Endometrial microvascular endothelial cells (primary cell): ENCODE measurements around the gene ATP11A. TPM values are rescaled to one million over a fixed set of nuclear protein-coding genes. Genes with fewer than 3 reads are reported as not detected.
"Not testable (repeated sequence)": the region's sequence is repeated elsewhere in the genome, so short reads cannot be mapped to it uniquely, and the experiment has no call there.

Source experiments
- in situ Hi-C: cut with HindIII; loops from 2 replicates; pipeline ENCODE4 v1.10.0; 2017; ENCODE audit warnings: low sequenced_read_pairs, low pct_unique_long_range_greater_than_20kb; ENCODE audit errors: inconsistent ontology term
- total RNA-seq: library from RNA; depleted of rRNA; stranded (reverse); fragments of >200 nt; gene quantifications from one replicate; pipeline ENCODE4 v1.2.3, GENCODE V29; 2015; ENCODE audit errors: inconsistent ontology term

Gene ATP11A
- total RNA-seq, 1 donor from 2014 or later, result 45.8 TPM

GRCh38 chr13:112779856-112780604 lies 90.2 kb downstream of the ATP11A start:
- in situ Hi-C loops, result no loop called here

GRCh38 chr13:112781287-112781686 lies 91.4 kb downstream of the ATP11A start:
- in situ Hi-C loops, result no loop called here

DNA sequence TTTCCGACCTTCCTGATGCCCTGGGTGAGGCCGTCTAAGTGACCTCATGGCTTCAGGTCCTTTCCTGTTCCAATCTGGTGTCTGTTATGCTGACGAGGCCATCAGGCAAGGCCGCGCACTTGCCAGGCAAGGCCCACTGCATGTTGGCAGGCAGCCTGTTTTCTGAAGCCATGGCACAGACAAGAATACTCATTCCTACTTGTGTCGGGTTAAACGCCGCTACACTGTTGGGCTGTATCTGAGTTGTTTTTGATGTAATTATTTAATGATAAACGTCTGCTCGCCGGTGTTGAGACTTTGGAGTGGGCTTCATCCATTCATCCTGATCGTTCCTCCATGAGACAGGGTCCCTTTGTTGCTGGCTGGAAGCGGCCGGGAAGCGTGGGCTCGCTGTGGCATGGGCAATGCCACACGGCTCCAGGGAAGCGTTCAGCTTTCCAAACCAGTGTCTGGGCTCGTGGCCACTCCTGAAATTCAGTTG lies 92.1 kb downstream of the ATP11A start:
- in situ Hi-C loops, result no loop called here

- in situ Hi-C loops, result no loop called here
These were observed 92.7 kb downstream of the ATP11A start for GRCh38 chr13:112782429-112783010.

- in situ Hi-C loops, result no loop called here
These were observed 93.5 kb downstream of the ATP11A start for GRCh38 chr13:112783135-112783977.

GRCh38 chr13:112783978-112784371 lies 94.1 kb downstream of the ATP11A start:
- in situ Hi-C loops, result no loop called here

DNA sequence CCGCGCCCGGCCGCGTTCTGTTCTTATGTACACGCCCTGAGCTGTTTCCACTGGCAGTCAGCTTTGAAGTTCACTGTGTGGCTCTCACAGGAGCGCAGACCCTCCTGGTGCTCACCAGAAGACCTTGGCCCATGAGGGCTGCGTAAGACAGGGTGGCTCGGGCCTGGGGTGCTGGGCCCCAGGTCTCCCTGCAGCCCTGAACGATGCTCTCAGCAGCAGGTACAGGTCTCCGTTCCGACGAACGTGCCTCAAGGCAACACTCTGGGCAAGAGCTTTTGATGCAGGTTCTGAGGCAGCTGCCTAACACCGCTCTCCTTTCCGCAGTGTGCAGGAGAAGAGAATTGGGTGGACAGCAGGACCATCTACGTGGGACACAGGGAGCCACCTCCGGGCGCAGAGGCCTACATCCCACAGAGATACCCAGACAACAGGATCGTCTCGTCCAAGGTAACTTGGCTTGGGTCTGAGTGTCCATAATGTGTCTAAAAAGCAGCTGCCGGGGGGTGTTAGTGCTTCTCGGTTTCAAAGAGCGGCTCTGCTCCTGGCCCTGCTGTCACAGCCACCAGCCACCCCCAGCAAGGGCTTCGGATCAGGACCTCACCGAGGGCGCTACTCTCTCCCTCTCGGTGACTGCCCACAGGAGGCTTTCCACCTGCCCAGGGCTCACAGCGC lies 95.1 kb downstream of the ATP11A start:
- in situ Hi-C loops, result no loop called here

DNA sequence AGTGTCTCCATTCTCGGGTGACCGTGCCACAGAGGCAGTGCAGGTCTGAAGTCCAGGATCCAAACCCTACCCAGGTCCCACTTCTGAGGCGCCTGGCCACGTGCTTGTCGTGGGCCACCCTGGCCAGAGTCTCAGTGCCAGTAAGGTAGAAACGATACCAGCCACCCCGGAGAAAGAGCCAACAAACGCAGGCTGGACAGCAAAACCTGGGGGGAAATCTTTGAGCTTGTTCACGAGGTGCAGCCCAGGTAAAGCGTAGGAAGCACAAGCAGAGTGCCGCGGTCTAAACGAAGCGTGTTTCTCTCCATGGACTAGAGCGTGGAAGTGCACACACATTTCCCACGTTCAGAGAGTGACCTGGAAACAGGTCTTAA lies 95.6 kb downstream of the ATP11A start:
- in situ Hi-C loops, result no loop called here

DNA sequence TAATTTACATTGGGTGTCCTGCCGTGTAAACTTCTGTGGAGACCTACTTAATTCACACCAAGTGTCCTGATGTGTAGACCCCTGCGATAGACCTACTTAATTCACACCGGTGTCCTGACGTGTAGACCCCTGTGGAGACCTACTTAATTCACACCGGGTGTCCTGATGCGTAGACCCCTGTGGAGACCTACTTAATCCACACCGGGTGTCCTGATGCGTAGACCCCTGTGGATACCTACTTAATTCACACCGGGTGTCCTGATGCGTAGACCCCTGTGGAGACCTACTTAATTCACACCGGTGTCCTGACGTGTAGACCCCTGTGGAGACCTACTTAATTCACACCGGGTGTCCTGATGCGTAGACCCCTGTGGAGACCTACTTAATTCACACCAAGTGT lies 97.0 kb downstream of the ATP11A start:
- in situ Hi-C loops, result not testable (repeated sequence)

DNA sequence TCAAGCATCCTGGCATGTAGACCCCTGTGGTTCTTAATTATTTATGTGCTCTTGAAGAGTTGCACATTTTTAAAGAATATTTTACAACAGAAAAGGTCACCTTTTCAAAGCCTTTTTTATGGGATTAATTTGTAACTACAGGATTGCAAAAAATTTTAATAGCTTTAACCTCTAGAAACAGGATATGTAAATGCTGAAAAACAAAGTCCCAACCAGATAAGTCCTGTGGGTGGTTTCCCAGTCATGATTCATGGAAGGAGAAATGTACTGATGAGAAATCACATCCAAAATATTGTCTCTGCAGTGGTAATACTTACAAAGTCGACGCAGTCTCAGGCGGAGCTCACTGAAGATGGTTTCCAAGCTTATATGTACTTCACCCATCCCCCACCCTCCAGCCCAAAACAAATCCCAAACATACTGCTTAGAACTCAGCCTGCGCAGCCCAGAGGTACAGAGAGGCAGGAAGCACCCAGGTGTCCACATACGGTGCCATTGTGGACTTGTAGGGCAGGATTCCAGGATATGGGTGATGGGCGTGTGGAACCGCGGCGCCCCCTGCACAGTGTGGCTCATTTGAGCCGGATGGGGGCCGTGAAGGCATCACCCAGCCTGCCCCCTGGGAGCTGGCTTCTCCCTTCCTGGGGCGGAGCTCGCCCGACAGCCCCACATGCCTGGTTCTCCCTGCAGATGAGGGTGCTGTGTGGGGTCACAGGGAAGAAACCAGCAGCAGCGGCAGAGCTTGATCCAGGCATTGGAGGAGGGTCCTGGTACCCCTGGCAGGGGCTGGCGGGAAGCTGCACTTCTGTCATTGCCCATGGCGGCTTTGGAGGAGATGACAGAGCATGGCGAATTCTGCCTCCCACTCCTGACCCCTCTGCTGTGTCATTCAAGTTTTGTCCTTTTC lies 101.2 kb downstream of the ATP11A start:
- in situ Hi-C loops, result no loop called here

DNA sequence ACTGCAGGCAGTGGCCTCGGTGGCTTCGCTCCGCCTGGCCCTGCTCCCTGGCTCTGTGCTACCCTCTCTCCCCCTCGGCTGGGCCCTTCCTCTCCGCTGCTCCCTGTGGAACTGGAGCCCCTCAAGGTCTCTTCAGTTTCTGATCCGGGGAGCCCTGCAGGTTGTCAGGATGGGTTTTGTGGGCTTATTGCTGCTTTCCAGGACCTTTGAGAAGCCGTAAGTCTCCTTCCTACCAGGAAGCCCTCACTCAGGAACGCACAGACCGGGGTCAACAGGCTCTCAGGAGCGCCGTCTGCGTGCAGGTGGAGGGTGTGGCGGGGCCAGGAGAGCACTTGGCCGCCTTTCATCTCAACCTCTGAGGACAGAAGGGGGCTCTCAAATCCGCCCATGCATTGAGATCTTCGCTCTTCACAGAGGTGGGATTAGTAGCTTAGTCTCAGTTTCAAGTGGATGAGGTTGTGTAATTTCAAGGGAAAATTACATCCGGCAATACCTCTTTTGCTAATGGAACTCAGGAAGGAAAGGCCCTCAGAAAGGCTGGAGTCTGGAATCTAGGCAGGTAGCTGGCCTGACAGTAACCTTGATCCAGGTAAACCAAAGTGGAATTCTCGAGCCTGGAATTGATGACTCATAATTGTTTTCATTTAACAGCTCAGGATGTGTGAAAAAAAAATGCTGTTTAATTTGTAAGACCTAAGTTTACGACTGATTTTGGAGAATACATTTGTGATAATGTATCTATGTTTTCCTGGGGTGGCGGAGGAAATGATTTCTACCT lies 102.0 kb downstream of the ATP11A start:
- in situ Hi-C loops, result no loop called here

DNA sequence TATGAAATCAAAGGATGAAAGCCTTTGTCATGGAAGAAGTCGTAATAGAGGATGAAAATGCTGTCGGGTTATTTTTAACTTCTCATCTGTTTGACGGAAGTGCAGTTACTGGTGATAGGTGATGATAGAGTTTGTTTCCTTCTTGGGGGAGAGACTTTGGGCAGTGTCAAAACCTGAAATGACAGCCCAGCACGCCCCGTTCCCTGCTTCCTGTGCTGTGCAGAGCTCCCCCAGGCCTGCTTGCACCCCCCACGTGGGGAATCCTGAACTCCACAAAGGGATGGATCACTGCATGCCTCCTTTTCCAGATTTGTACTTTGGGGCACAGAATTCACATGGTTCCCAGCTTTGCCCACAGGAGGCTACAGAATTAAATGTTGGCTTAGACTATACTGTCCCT lies 102.7 kb downstream of the ATP11A start:
- in situ Hi-C loops, result no loop called here

DNA sequence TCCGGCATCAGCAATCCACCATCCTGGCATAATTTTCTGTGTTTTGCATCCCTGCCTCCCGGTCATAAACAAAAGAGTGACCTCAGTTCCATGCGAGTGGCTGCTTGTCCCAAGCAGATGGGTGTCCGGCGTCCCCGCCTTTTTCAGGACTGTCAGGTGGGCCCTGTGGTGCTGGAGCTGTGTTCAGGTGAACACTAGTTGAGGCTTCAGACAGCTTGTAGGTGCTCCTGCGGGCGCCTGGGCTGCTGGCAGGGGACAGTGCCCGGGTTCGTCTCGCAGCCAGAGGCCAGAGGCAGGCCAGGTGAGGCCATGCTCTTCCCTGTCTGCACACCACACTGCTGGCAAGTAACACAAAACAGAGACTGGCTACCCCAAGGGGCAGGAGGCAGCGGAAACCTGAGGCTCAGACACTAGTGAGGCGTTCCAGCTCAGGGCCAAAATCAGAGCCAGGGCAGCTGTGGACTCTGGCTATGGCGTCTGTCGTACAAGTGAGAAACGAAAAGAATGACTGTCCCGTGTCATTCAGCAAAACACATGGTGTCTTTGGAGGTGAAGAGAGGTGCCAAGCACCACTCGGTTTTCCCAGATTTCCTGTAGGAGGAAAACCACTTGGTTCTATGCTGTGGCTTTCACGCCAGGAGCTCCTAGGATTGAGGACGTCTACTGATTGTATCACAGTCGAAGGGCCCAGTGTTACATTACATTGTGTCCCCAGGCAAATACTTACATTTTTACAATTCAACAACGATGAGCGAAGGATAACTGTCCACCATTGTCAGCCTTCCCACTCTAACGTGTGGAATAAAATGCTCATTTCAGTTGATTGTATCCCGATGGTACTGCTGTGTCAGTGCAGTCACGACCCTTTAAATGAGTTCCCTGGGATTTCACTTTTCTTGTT lies 104.0 kb downstream of the ATP11A start:
- in situ Hi-C loops, result no loop called here

DNA sequence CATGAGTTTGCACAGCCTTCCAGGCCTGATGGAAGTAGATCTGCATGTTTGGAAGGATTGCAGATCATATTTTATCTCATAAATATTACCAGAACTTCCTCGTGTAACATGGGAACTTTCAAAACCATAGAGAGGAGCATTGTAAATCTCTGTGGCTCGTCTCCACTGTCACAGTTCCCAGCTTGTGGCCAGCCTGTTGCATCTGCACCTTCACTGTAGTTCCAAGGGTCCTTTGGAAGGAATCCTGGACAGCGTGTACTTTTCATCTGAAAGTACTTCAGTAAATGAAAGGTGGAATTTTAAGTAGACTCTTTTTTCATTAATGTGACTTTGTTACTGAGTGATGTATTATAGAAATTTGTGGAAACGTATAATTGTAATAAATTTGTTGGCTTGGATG lies 105.4 kb downstream of the ATP11A start:
- in situ Hi-C loops, result no loop called here

- in situ Hi-C loops, result no loop called here
These were observed 106.5 kb downstream of the ATP11A start for GRCh38 chr13:112796190-112796915.

GRCh38 chr13:112799394-112799793 lies 109.6 kb downstream of the ATP11A start:
- in situ Hi-C loops, result no loop called here
